Measurements from ENCODE around the gene RINL.
A peak's percentile ranks its signal among the peaks of the same experiment; 100 is the strongest.

Gene RINL

GRCh38 chr19:38843175-38843758 lies 34.8 kb downstream of the RINL start:
- Histone ChIP-seq H4K91ac (ENCODE audit: low read depth, low read length) (no peak overlapping the region), H3K4me2 (ENCODE audit: low read length) (no peak overlapping the region), H3K9me3 (ENCODE audit: insufficient read depth, low read depth, low read length) (no peaks in the 10 kb centered on the region), H2AK5ac (ENCODE audit: low read length) (no peak overlapping the region), H2BK5ac (ENCODE audit: low read depth, low read length, poor library complexity) (no peak overlapping the region), H4K12ac (ENCODE audit: low read depth, low read length) (no peak overlapping the region), H2BK12ac (ENCODE audit: low read length) (no peak overlapping the region), H3K27ac (ENCODE audit: low read depth, low read length) (no peak overlapping the region), H2BK120ac (ENCODE audit: insufficient read depth, low read length, poor library complexity) (no peak overlapping the region), H3K79me1 (ENCODE audit: low read length) (peaks cover 15% of the 10 kb centered on the region), H3K79me2 (ENCODE audit: control insufficient read depth, insufficient read depth, low read length, poor library complexity) (peaks cover 9% of the 10 kb centered on the region), H2AFZ (ENCODE audit: insufficient read depth, low read length, poor library complexity) (no peak overlapping the region), H3K4me3 (ENCODE audit: low read depth, low read length) (no peak overlapping the region), H3K14ac (ENCODE audit: low read length) (no peak overlapping the region), H3K23ac (ENCODE audit: low read length) (no peak overlapping the region), H3K36me3 (ENCODE audit: control insufficient read depth in 1 of 2, insufficient read depth in 2 of 2, low read length in 2 of 2) (peaks cover 87 to 92% of the 10 kb centered on the region in 2 experiments), H4K8ac (ENCODE audit: low read depth, low read length) (no peak overlapping the region), H3K4me1 (ENCODE audit: control insufficient read depth in 1 of 2, insufficient read depth in 2 of 2, low read length in 2 of 2) (peaks cover 26 to 29% of the 10 kb centered on the region in 2 experiments), H3K4ac (ENCODE audit: low read depth, low read length) (peak overlapping the region; percentile 0), H3K9ac (ENCODE audit: low read length) (no peak overlapping the region), H3K27me3 (ENCODE audit: insufficient read depth, low read length) (no peaks in the 10 kb centered on the region), H3K18ac (ENCODE audit: low read length) (no peak overlapping the region)
- no peak for DNase-seq
- WGBS (ENCODE audit: extremely low coverage, insufficient coverage, insufficient read length): no CpG with 5 or more reads among the region's 9 CpGs

DNA sequence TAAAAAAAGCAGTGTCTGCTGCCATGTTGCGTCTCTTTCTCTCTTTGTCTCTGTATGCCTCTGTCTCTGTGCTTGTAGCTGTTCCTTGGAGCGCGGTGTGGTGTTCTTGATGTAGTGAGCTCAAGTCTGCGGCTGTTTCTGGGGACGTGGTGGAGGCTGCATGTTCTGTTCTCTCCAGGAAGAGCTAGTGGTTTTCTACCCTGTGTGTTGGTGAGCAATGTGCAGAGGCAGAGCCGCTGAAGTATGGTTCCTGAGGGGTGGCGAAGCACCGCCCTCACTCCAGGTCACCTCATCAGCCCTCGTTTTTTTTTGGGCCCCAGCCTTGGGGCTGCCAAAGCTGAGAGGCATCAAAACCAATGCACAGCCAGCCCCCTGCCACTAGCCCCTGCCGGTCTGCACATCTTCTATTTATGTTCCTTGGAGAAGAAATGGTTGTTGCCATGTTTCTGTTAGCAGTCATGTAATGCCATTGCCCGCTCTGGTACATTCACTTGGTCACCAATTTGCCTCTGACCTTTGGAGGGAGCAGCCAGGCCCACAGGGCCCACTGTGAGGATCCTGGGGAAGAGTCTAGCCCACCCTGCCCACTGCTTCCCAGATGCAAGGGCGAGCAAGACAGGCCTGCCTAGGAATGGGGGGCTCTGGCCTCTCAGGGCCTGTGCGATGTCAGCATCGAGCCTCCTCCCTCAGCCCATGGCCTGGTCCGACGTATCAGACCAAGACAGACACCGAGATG lies 35.5 kb downstream of the RINL start:
- no CpG with 5 or more reads among the region's 17 CpGs for WGBS (ENCODE audit: extremely low coverage, insufficient coverage, insufficient read length)

GRCh38 chr19:38841787-38842438 lies 36.2 kb downstream of the RINL start:
- Histone ChIP-seq H2BK12ac (ENCODE audit: low read length) (no peak overlapping the region), H3K23ac (ENCODE audit: low read length) (no peak overlapping the region), H3K4me1 (ENCODE audit: control insufficient read depth in 1 of 2, insufficient read depth in 2 of 2, low read length in 2 of 2) (peaks cover 34 to 39% of the 10 kb centered on the region in 2 experiments), H3K14ac (ENCODE audit: low read length) (no peak overlapping the region), H3K18ac (ENCODE audit: low read length) (no peak overlapping the region), H3K27ac (ENCODE audit: low read depth, low read length) (no peak overlapping the region), H3K27me3 (ENCODE audit: insufficient read depth, low read length) (no peaks in the 10 kb centered on the region), H2AK5ac (ENCODE audit: low read length) (no peak overlapping the region), H3K4me2 (ENCODE audit: low read length) (no peak overlapping the region), H3K4me3 (ENCODE audit: low read depth, low read length) (no peak overlapping the region), H4K12ac (ENCODE audit: low read depth, low read length) (no peak overlapping the region), H3K9ac (ENCODE audit: low read length) (no peak overlapping the region), H3K79me2 (ENCODE audit: control insufficient read depth, insufficient read depth, low read length, poor library complexity) (peaks cover 11% of the 10 kb centered on the region), H3K4ac (ENCODE audit: low read depth, low read length) (no peak overlapping the region), H3K79me1 (ENCODE audit: low read length) (peaks cover 26% of the 10 kb centered on the region), H2BK120ac (ENCODE audit: insufficient read depth, low read length, poor library complexity) (no peak overlapping the region), H2BK5ac (ENCODE audit: low read depth, low read length, poor library complexity) (no peak overlapping the region), H3K9me3 (ENCODE audit: insufficient read depth, low read depth, low read length) (no peaks in the 10 kb centered on the region), H3K36me3 (ENCODE audit: control insufficient read depth in 1 of 2, insufficient read depth in 2 of 2, low read length in 2 of 2) (peaks cover 87 to 92% of the 10 kb centered on the region in 2 experiments), H2AFZ (ENCODE audit: insufficient read depth, low read length, poor library complexity) (no peak overlapping the region), H4K91ac (ENCODE audit: low read depth, low read length) (no peak overlapping the region), H4K8ac (ENCODE audit: low read depth, low read length) (no peak overlapping the region)
- DNase-seq: no peak
- WGBS (ENCODE audit: extremely low coverage, insufficient coverage, insufficient read length): no CpG with 5 or more reads among the region's 19 CpGs

More for the DNA sequence above, 35.5 kb downstream of the RINL start:
- peaks cover 29 to 34% of the 10 kb centered on the region in 2 experiments for H3K4me1 ChIP-seq (ENCODE audit: control insufficient read depth in 1 of 2, insufficient read depth in 2 of 2, low read length in 2 of 2)
- H3K9me3 ChIP-seq (ENCODE audit: insufficient read depth, low read depth, low read length): no peaks in the 10 kb centered on the region
- no peak overlapping the region for H4K91ac ChIP-seq (ENCODE audit: low read depth, low read length)
- H3K27ac ChIP-seq (ENCODE audit: low read depth, low read length): no peak overlapping the region
- no peak overlapping the region for H4K12ac ChIP-seq (ENCODE audit: low read depth, low read length)
- H3K4me3 ChIP-seq (ENCODE audit: low read depth, low read length): no peak overlapping the region
- no peak overlapping the region for H3K9ac ChIP-seq (ENCODE audit: low read length)
- DNase-seq: no peak
- no peak overlapping the region for H3K4me2 ChIP-seq (ENCODE audit: low read length)
- H3K27me3 ChIP-seq (ENCODE audit: insufficient read depth, low read length): no peaks in the 10 kb centered on the region
- H2BK120ac ChIP-seq (ENCODE audit: insufficient read depth, low read length, poor library complexity): no peak overlapping the region
- no peak overlapping the region for H2AFZ ChIP-seq (ENCODE audit: insufficient read depth, low read length, poor library complexity)
- peak overlapping the region; percentile 20 for H3K18ac ChIP-seq (ENCODE audit: low read length)
- peaks cover 88 to 94% of the 10 kb centered on the region in 2 experiments for H3K36me3 ChIP-seq (ENCODE audit: control insufficient read depth in 1 of 2, insufficient read depth in 2 of 2, low read length in 2 of 2)
- H2BK12ac ChIP-seq (ENCODE audit: low read length): no peak overlapping the region
- no peak overlapping the region for H3K14ac ChIP-seq (ENCODE audit: low read length)
- peak overlapping the region; percentile 12 for H3K4ac ChIP-seq (ENCODE audit: low read depth, low read length)
- H2BK5ac ChIP-seq (ENCODE audit: low read depth, low read length, poor library complexity): no peak overlapping the region
- peaks cover 20% of the 10 kb centered on the region for H3K79me1 ChIP-seq (ENCODE audit: low read length)
- H3K79me2 ChIP-seq (ENCODE audit: control insufficient read depth, insufficient read depth, low read length, poor library complexity): peaks cover 9% of the 10 kb centered on the region
- H2AK5ac ChIP-seq (ENCODE audit: low read length): no peak overlapping the region
- no peak overlapping the region for H3K23ac ChIP-seq (ENCODE audit: low read length)
- H4K8ac ChIP-seq (ENCODE audit: low read depth, low read length): no peak overlapping the region

DNA sequence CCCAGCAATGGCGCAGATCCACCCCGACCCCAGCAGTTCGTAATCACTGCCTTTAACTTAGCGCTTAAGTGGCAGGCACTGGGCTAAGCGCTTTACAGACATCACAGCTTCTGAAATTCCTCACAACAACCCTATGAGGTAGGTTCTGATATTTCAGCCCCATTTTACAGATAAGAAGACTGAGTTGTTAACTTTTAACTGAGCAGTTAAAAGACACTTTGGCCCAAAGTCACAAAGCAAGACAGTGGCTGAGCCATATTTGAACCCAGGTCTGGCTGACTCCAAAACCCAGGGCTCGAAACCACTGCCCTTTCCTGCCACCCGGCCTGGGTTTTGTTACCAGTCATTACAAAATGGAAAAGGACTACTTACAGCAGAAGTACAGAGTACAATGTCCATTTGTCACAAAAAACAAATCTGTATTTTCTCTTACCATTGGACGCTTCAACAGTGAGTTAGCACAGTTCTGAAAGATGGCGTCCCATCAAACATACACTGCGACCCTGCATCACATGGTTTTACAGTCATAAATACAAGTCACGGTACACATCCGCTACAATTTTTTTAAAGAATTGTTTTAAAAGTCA lies 36.8 kb downstream of the RINL start:
- no peak for DNase-seq
- no peak overlapping the region for H3K23ac ChIP-seq (ENCODE audit: low read length)
- peaks cover 84 to 91% of the 10 kb centered on the region in 2 experiments for H3K36me3 ChIP-seq (ENCODE audit: control insufficient read depth in 1 of 2, insufficient read depth in 2 of 2, low read length in 2 of 2)
- peak overlapping the region; percentile 60 for H3K18ac ChIP-seq (ENCODE audit: low read length)
- no peak overlapping the region for H4K12ac ChIP-seq (ENCODE audit: low read depth, low read length)
- no peaks in the 10 kb centered on the region for H3K9me3 ChIP-seq (ENCODE audit: insufficient read depth, low read depth, low read length)
- no peak overlapping the region for H2AFZ ChIP-seq (ENCODE audit: insufficient read depth, low read length, poor library complexity)
- peaks cover 12% of the 10 kb centered on the region for H3K79me2 ChIP-seq (ENCODE audit: control insufficient read depth, insufficient read depth, low read length, poor library complexity)
- no peak overlapping the region for H3K14ac ChIP-seq (ENCODE audit: low read length)
- H3K9ac ChIP-seq (ENCODE audit: low read length): no peak overlapping the region
- no CpG with 5 or more reads among the region's 12 CpGs for WGBS (ENCODE audit: extremely low coverage, insufficient coverage, insufficient read length)
- no peak overlapping the region for H2BK5ac ChIP-seq (ENCODE audit: low read depth, low read length, poor library complexity)
- no peak overlapping the region for H3K4me3 ChIP-seq (ENCODE audit: low read depth, low read length)
- H3K27ac ChIP-seq (ENCODE audit: low read depth, low read length): peak overlapping the region; percentile 71
- no peaks in the 10 kb centered on the region for H3K27me3 ChIP-seq (ENCODE audit: insufficient read depth, low read length)
- H4K8ac ChIP-seq (ENCODE audit: low read depth, low read length): peak overlapping the region; percentile 32
- peak overlapping the region; percentile 34 for H3K4ac ChIP-seq (ENCODE audit: low read depth, low read length)
- H3K4me2 ChIP-seq (ENCODE audit: low read length): no peak overlapping the region
- H2AK5ac ChIP-seq (ENCODE audit: low read length): no peak overlapping the region
- H3K4me1 ChIP-seq (ENCODE audit: control insufficient read depth in 1 of 2, insufficient read depth in 2 of 2, low read length in 2 of 2): peaks cover 38 to 43% of the 10 kb centered on the region in 2 experiments
- H3K79me1 ChIP-seq (ENCODE audit: low read length): peaks cover 30% of the 10 kb centered on the region
- no peak overlapping the region for H2BK120ac ChIP-seq (ENCODE audit: insufficient read depth, low read length, poor library complexity)
- H2BK12ac ChIP-seq (ENCODE audit: low read length): no peak overlapping the region
- H4K91ac ChIP-seq (ENCODE audit: low read depth, low read length): no peak overlapping the region
